Loucy (cell line): ENCODE results near the gene LUZP1.

ENCODE experiments used
- CTCF ChIP-seq: fragments of 200-600 bp; sonication (generic); conservative IDR thresholded peaks from 2 replicates; pipeline ENCODE4 v1.5.1; 2014; ENCODE audit warnings: mild to moderate bottlenecking, antibody characterized with exemption, low read length
- EZH2phosphoT487 ChIP-seq: fragments of 200-600 bp; IDR thresholded peaks from 2 replicates; pipeline ENCODE4 v1.6.1; 2018; ENCODE audit warnings: antibody characterized with exemption, mild to moderate bottlenecking, moderate library complexity, borderline replicate concordance

- TF ChIP-seq CTCF (peak; percentile 90), EZH2phosphoT487 (no peak)
Observed at GRCh38 chr1:23098463-23099170, 70.0 kb downstream of the LUZP1 start.
